ENCODE data around the gene RPL15. TPM values are rescaled to one million over a fixed set of nuclear protein-coding genes. Genes with fewer than 3 reads are reported as not detected.

Gene RPL15
- total and polyA plus RNA-seq, 2 of the 8 experiments (the other 6 are each of a cell fraction or from before 2014, with no cell fraction given) = 2,819 to 6,473 TPM

GRCh38 chr3:23938688-23939087, 21.8 kb downstream of the RPL15 start:
- H2AFZ ChIP-seq (ENCODE audit: low read length) = peak overlapping the region; percentile 47; the same call in 1 of the 2 replicates
- POLR2A ChIA-PET (ENCODE audit: partially characterized antibody) = interaction anchor here (0.9 to 19.1 kb wide), 2 partner anchors 9 to 18 kb away, joined by 3 to 363 read pairs; partner anchors contain the start of genes NKIRAS1 and RPL15

More at GRCh38 chr3:23938688-23939087, 21.8 kb downstream of the RPL15 start:
- no peak overlapping the region for H3K4me3 ChIP-seq (ENCODE audit: extremely low read depth in 1 of 4, insufficient read depth in 2 of 4, low read depth in 3 of 4, low read length in 4 of 4)
- no peak overlapping the region for H3K56ac ChIP-seq (replicated peaks; ENCODE audit: insufficient read length, low read depth, low read length)
- H3K79me2 ChIP-seq (ENCODE audit: control insufficient read depth in 1 of 2, insufficient read depth in 2 of 2, low read length in 2 of 2) = no peaks in the 10 kb centered on the region
- H3K9me3 ChIP-seq (ENCODE audit: insufficient read depth in 2 of 2, low read depth in 1 of 2, low read length in 1 of 2) = no peaks in the 10 kb centered on the region
- H3K27ac ChIP-seq (ENCODE audit: low read depth, low read length) = no peak overlapping the region
- no peaks in the 10 kb centered on the region; a peak in 1 of 8 replicates for H3K36me3 ChIP-seq (ENCODE audit: control insufficient read depth in 2 of 4, insufficient read depth in 4 of 4, low read length in 3 of 4)
- no peak overlapping the region for H2AK5ac ChIP-seq (ENCODE audit: low read depth, low read length)
- no peak overlapping the region for H3K23ac ChIP-seq (ENCODE audit: insufficient read length)
- no peak overlapping the region for H3K4ac ChIP-seq (replicated peaks; ENCODE audit: insufficient read length, low read depth, low read length)
- H3K18ac ChIP-seq (ENCODE audit: extremely low read depth, low read length) = no peak overlapping the region
- no peak overlapping the region for H2BK120ac ChIP-seq (replicated peaks; ENCODE audit: low read depth, low read length)
- no peak overlapping the region for H2BK5ac ChIP-seq (ENCODE audit: low read depth, low read length)
- H4K8ac ChIP-seq (ENCODE audit: extremely low read depth, insufficient read depth, low read length) = no peak overlapping the region
- FAIRE-seq (no peak), DNase-seq (ENCODE audit: low read depth in 1 of 2, low spot score in 2 of 2) (no peak)
- no peak overlapping the region for H2BK15ac ChIP-seq (ENCODE audit: low read length)
- no peak overlapping the region; a peak in 1 of 4 replicates for H3K4me2 ChIP-seq (ENCODE audit: insufficient read depth in 1 of 2, low read depth in 2 of 2, low read length in 2 of 2)
- TF ChIP-seq KDM4A (IDR thresholded peaks at IDR 0.05; ENCODE audit: low read depth, low read length, severe bottlenecking) = no peak
- TF ChIP-seq CEBPB (IDR thresholded peaks at IDR 0.05; ENCODE audit: low read depth, low read length) = peak; percentile 16; the same call in 1 of the 2 replicates
- no peak for TF ChIP-seq POLR2A (IDR thresholded peaks at IDR 0.05; ENCODE audit: control extremely low read depth in 1 of 2, low read depth in 2 of 2, low read length in 2 of 2)
- H3K23me2 ChIP-seq (ENCODE audit: low read depth, low read length) = no peaks in the 10 kb centered on the region
- CTCF ChIA-PET (ENCODE audit: partially characterized antibody) = no interaction called here
- peaks cover 0 to 3% (median 2%) of the 10 kb centered on the region in 4 experiments; a peak in 3 of 7 replicates for H3K4me1 ChIP-seq (replicated peaks in 1 of 4; ENCODE audit: control insufficient read depth in 3 of 4, insufficient read depth in 4 of 4, low read length in 3 of 4)
- H2BK12ac ChIP-seq (ENCODE audit: low read depth, low read length) = no peak overlapping the region
- H4K20me1 ChIP-seq (replicated peaks in 1 of 2; ENCODE audit: control insufficient read depth in 1 of 2, insufficient read depth in 2 of 2, low read length in 2 of 2) = no peaks in the 10 kb centered on the region
- H4K91ac ChIP-seq (replicated peaks; ENCODE audit: insufficient read length, low read length) = no peak overlapping the region
- H4K5ac ChIP-seq (ENCODE audit: insufficient read length, low read depth, low read length) = no peak overlapping the region
- H3K14ac ChIP-seq (ENCODE audit: insufficient read length) = no peak overlapping the region
- H3K27me3 ChIP-seq (replicated peaks in 1 of 4; ENCODE audit: control insufficient read depth in 3 of 4, extremely low read depth in 1 of 4, insufficient read depth in 3 of 4, low read length in 3 of 4) = no peaks in the 10 kb centered on the region; a peak in 1 of 7 replicates
- no peak overlapping the region for H2BK20ac ChIP-seq (ENCODE audit: low read length)
- H3K79me1 ChIP-seq (ENCODE audit: low read depth, low read length) = no peaks in the 10 kb centered on the region
- no peak overlapping the region for H3K9ac ChIP-seq (replicated peaks in 1 of 4; ENCODE audit: extremely low read depth in 1 of 4, low read depth in 3 of 4, low read length in 3 of 4)

Measured in H1 (cell line).